ENCODE data around the gene PLPPR1. TPM values are rescaled to one million over a fixed set of nuclear protein-coding genes. Genes with fewer than 3 reads are reported as not detected.

Gene PLPPR1
- polyA plus RNA-seq, 1 donor from 2014 or later = 157 TPM

DNA sequence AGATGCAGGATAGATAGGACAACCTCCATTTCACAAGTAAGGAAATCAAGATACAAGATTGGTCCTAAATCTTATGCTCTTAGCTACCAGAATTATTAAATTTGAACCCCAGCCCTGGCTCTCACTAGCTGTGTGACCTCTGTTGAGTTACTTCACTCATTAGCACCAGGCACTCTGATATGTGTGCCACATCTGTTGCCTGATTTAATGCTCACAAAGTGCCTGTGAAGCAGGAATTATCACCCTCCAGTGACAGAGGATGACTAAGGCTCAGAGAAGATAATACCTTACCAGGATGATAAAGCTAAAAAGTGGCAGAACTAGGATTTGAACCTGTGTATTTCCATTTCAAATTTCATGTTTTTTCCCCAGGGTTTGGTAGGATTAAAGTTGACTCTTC, 110.0 kb downstream of the PLPPR1 start:
- no peak overlapping the region for H3K27ac ChIP-seq (ENCODE audit: low read length)
- H3F3A ChIP-seq (ENCODE audit: insufficient read depth, low read length, poor library complexity, severe bottlenecking) = no peaks in the 10 kb centered on the region
- H3K27me3 ChIP-seq (ENCODE audit: insufficient read depth, low read depth, low read length) = no peaks in the 10 kb centered on the region
- no peaks in the 10 kb centered on the region for H3K9me3 ChIP-seq (ENCODE audit: low read length)
- H3K4me2 ChIP-seq (ENCODE audit: low read length) = no peak overlapping the region
- no peaks in the 10 kb centered on the region for H3K9me2 ChIP-seq (ENCODE audit: insufficient read depth, low read length)
- H3K9ac ChIP-seq (ENCODE audit: low read length) = no peak overlapping the region
- no peak overlapping the region for H2AFZ ChIP-seq (ENCODE audit: low read depth, low read length)
- no peaks in the 10 kb centered on the region for H4K20me1 ChIP-seq (ENCODE audit: insufficient read depth)
- no peaks in the 10 kb centered on the region for H3K79me2 ChIP-seq (replicated peaks; ENCODE audit: insufficient read depth, low read length)
- no peaks in the 10 kb centered on the region for H3K36me3 ChIP-seq (ENCODE audit: insufficient read depth, low read length)
- no peak overlapping the region for H3K4me3 ChIP-seq (ENCODE audit: low read length)
- TF ChIP-seq, protein P1, sequence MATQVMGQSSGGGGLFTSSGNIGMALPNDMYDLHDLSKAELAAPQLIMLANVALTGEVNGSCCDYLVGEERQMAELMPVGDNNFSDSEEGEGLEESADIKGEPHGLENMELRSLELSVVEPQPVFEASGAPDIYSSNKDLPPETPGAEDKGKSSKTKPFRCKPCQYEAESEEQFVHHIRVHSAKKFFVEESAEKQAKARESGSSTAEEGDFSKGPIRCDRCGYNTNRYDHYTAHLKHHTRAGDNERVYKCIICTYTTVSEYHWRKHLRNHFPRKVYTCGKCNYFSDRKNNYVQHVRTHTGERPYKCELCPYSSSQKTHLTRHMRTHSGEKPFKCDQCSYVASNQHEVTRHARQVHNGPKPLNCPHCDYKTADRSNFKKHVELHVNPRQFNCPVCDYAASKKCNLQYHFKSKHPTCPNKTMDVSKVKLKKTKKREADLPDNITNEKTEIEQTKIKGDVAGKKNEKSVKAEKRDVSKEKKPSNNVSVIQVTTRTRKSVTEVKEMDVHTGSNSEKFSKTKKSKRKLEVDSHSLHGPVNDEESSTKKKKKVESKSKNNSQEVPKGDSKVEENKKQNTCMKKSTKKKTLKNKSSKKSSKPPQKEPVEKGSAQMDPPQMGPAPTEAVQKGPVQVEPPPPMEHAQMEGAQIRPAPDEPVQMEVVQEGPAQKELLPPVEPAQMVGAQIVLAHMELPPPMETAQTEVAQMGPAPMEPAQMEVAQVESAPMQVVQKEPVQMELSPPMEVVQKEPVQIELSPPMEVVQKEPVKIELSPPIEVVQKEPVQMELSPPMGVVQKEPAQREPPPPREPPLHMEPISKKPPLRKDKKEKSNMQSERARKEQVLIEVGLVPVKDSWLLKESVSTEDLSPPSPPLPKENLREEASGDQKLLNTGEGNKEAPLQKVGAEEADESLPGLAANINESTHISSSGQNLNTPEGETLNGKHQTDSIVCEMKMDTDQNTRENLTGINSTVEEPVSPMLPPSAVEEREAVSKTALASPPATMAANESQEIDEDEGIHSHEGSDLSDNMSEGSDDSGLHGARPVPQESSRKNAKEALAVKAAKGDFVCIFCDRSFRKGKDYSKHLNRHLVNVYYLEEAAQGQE (IDR thresholded peaks at IDR 0.05; ENCODE audit: borderline replicate concordance) = no peak
- TF ChIP-seq SMC3 (conservative IDR thresholded peaks at IDR 0.05; ENCODE audit: poor library complexity) (no peak), EZH2 (IDR thresholded peaks at IDR 0.05; ENCODE audit: borderline replicate concordance, insufficient read depth, low read length, poor library complexity, severe bottlenecking) (no peak), POLR2AphosphoS5 (IDR thresholded peaks at IDR 0.05) (no peak), EP300 (conservative IDR thresholded peaks at IDR 0.05; ENCODE audit: poor library complexity, severe bottlenecking) (no peak)

DNA sequence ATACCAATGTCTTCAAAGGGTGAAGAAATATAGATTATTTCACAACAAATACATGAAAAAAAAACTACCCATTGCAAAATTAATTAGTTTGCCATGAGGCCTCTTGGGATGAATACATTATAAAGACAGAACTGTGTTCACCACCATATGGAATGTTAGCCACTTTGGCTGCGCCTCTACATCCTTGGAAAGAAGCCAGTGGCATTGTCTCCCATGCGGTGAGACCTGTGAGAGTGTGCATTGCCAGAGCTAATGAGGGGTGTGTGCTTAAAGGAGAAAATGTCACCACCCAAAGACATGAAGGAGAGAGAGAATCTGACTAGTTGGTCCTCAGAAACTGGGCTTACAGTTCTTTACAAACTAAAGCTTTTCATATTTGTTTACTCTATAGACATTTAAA, 110.6 kb downstream of the PLPPR1 start:
- Histone ChIP-seq H3K4me3 (ENCODE audit: low read length) (no peak overlapping the region), H3F3A (ENCODE audit: insufficient read depth, low read length, poor library complexity, severe bottlenecking) (no peaks in the 10 kb centered on the region), H3K36me3 (ENCODE audit: insufficient read depth, low read length) (no peaks in the 10 kb centered on the region), H3K27me3 (ENCODE audit: insufficient read depth, low read depth, low read length) (no peaks in the 10 kb centered on the region), H4K20me1 (ENCODE audit: insufficient read depth) (no peaks in the 10 kb centered on the region), H2AFZ (ENCODE audit: low read depth, low read length) (no peak overlapping the region), H3K4me2 (ENCODE audit: low read length) (no peak overlapping the region), H3K27ac (ENCODE audit: low read length) (no peak overlapping the region), H3K9me2 (ENCODE audit: insufficient read depth, low read length) (no peaks in the 10 kb centered on the region), H3K79me2 (replicated peaks; ENCODE audit: insufficient read depth, low read length) (no peaks in the 10 kb centered on the region), H3K9ac (ENCODE audit: low read length) (no peak overlapping the region), H3K9me3 (ENCODE audit: low read length) (no peaks in the 10 kb centered on the region)
- TF ChIP-seq EZH2 (IDR thresholded peaks at IDR 0.05; ENCODE audit: borderline replicate concordance, insufficient read depth, low read length, poor library complexity, severe bottlenecking) (no peak), MXI1 (conservative IDR thresholded peaks at IDR 0.05; ENCODE audit: poor library complexity, severe bottlenecking) (no peak), EP300 (conservative IDR thresholded peaks at IDR 0.05; ENCODE audit: poor library complexity, severe bottlenecking) (no peak), TAF1 (IDR thresholded peaks at IDR 0.05; ENCODE audit: low read depth) (no peak), POLR2AphosphoS5 (IDR thresholded peaks at IDR 0.05) (no peak), SMC3 (conservative IDR thresholded peaks at IDR 0.05; ENCODE audit: poor library complexity) (no peak), RAD21 (conservative IDR thresholded peaks at IDR 0.05) (no peak)
- TF ChIP-seq, protein P2, sequence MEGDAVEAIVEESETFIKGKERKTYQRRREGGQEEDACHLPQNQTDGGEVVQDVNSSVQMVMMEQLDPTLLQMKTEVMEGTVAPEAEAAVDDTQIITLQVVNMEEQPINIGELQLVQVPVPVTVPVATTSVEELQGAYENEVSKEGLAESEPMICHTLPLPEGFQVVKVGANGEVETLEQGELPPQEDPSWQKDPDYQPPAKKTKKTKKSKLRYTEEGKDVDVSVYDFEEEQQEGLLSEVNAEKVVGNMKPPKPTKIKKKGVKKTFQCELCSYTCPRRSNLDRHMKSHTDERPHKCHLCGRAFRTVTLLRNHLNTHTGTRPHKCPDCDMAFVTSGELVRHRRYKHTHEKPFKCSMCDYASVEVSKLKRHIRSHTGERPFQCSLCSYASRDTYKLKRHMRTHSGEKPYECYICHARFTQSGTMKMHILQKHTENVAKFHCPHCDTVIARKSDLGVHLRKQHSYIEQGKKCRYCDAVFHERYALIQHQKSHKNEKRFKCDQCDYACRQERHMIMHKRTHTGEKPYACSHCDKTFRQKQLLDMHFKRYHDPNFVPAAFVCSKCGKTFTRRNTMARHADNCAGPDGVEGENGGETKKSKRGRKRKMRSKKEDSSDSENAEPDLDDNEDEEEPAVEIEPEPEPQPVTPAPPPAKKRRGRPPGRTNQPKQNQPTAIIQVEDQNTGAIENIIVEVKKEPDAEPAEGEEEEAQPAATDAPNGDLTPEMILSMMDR (IDR thresholded peaks at IDR 0.05; ENCODE audit: poor library complexity, severe bottlenecking) = no peak
- TF ChIP-seq, protein P1 (IDR thresholded peaks at IDR 0.05; ENCODE audit: borderline replicate concordance) = no peak

Data from neural cell (in vitro differentiated cells).